ENCODE data around the gene GFOD1.

The GFOD1 gene

GRCh38 chr6:13487122-13488014 is at the start of gene GFOD1:
GFOD1 (minus strand) TSS chr6:13487600; CDS start chr6:13486890, 710 bp downstream.
- DNase-seq (ENCODE audit: low spot score), result peak; percentile 98

GRCh38 chr6:13536796-13537526 is 49.6 kb upstream of the GFOD1 start:
- DNase-seq (ENCODE audit: low spot score), result peak; percentile 26

- DNase-seq (ENCODE audit: low spot score), result no peak
These were observed 47.9 kb upstream of the GFOD1 start for GRCh38 chr6:13535306-13535705.

GRCh38 chr6:13534536-13534935 is 47.1 kb upstream of the GFOD1 start:
- no peak for DNase-seq (ENCODE audit: low spot score)

GRCh38 chr6:13531956-13532355 is 44.6 kb upstream of the GFOD1 start:
- no peak for DNase-seq (ENCODE audit: low spot score)

- no peak for DNase-seq (ENCODE audit: low spot score)
These were observed 41.5 kb upstream of the GFOD1 start for GRCh38 chr6:13528777-13529343.

GRCh38 chr6:13528232-13528631 is 40.8 kb upstream of the GFOD1 start:
- no peak for DNase-seq (ENCODE audit: low spot score)

- no peak for DNase-seq (ENCODE audit: low spot score)
These were observed 40.3 kb upstream of the GFOD1 start for GRCh38 chr6:13527671-13528056.

GRCh38 chr6:13526727-13527670 is 39.6 kb upstream of the GFOD1 start:
- no peak for DNase-seq (ENCODE audit: low spot score)

- DNase-seq (ENCODE audit: low spot score), result no peak
These were observed 38.9 kb upstream of the GFOD1 start for GRCh38 chr6:13526357-13526726.

GRCh38 chr6:13524801-13525508 is 37.6 kb upstream of the GFOD1 start:
- no peak for DNase-seq (ENCODE audit: low spot score)

GRCh38 chr6:13523826-13524622 is 36.6 kb upstream of the GFOD1 start:
- DNase-seq (ENCODE audit: low spot score), result no peak

- peak; percentile 54 for DNase-seq (ENCODE audit: low spot score)
These were observed 35.3 kb upstream of the GFOD1 start for GRCh38 chr6:13522656-13523055.

GRCh38 chr6:13519839-13520238 is 32.4 kb upstream of the GFOD1 start:
- DNase-seq (ENCODE audit: low spot score), result no peak

- DNase-seq (ENCODE audit: low spot score), result peak; percentile 31
These were observed 29.7 kb upstream of the GFOD1 start for GRCh38 chr6:13517116-13517515.

GRCh38 chr6:13515912-13516311 is 28.5 kb upstream of the GFOD1 start:
- DNase-seq (ENCODE audit: low spot score), result no peak

GRCh38 chr6:13513626-13514502 is 26.5 kb upstream of the GFOD1 start:
- DNase-seq (ENCODE audit: low spot score), result no peak

- DNase-seq (ENCODE audit: low spot score), result no peak
These were observed 25.5 kb upstream of the GFOD1 start for GRCh38 chr6:13512900-13513299.

Data from GM03348 (cell line).